Measurements from ENCODE around the gene ETDB.
"Not testable (repeated sequence)": the region's sequence is repeated elsewhere in the genome, so short reads cannot be mapped to it uniquely, and the experiment has no call there.

The ETDB gene

GRCh38 chrX:135099493-135099783, 20.9 kb downstream of the ETDB start:
- DNase-seq (ENCODE audit: insufficient read length, low spot score) = no peak
- no peak for TF ChIP-seq CTCF (IDR thresholded peaks at IDR 0.05; ENCODE audit: insufficient read depth, missing control alignments)
- FAIRE-seq = no peak

DNA sequence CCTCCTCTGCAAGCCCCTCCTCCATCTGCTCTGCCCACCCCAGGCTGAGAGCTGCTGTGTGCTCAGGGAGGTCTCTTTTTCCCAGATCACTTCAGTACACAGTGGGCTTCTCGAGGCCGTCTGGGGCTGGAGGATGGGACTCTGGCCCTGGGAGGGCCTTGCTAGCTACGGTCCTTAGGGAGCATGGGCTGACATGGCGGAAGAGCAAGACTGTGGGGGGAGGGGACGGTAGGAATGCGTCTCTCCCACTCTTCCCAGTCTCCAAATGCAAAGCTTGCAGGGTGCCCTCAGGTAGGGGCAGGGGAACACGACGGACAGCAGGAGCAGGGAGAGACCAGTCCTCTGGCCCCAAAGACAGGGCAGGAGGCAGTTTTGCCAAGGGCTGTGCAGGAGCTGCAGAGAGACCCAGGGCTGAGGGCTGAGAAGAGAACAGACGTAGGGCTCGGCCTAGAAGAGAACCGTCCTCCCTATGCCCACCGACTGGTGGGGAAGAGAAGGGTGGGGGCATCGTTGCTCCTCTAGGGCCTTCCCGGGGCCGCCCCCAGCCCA, 23.1 kb downstream of the ETDB start:
- not testable (repeated sequence) for FAIRE-seq; DNase-seq (ENCODE audit: insufficient read length, low spot score)

DNA sequence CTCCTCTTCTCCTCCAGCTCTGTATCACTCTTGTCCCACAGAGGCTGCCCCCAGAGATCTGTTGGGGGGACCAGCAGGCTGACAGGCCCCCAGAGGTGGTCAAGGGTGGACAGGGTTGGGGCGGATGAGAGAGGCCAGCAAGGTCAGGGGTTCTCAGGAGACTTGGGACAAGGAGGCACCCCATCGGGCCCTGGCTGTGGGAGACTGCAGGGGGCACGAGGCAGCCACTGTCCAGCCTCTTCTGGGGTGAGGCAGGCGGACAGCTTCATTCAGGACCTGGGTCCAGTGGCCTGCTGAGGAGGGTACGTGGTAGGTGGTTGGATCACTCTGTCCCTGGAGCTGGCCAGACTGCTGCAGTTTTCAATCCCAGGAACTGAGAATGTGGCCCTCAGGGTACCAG, 24.6 kb downstream of the ETDB start:
- TF ChIP-seq CTCF (IDR thresholded peaks at IDR 0.05; ENCODE audit: insufficient read depth, missing control alignments) = no peak
- DNase-seq (ENCODE audit: insufficient read length, low spot score) = no peak
- FAIRE-seq = no peak

- TF ChIP-seq CTCF (IDR thresholded peaks at IDR 0.05; ENCODE audit: insufficient read depth, missing control alignments) = no peak
These were observed 25.6 kb downstream of the ETDB start for GRCh38 chrX:135094726-135095125.

GRCh38 chrX:135089126-135089525, 31.2 kb downstream of the ETDB start:
- no peak for FAIRE-seq
- DNase-seq (ENCODE audit: insufficient read length, low spot score) = no peak
- TF ChIP-seq CTCF (IDR thresholded peaks at IDR 0.05; ENCODE audit: insufficient read depth, missing control alignments) = no peak

More at GRCh38 chrX:135094726-135095125, 25.6 kb downstream of the ETDB start:
- DNase-seq (ENCODE audit: insufficient read length, low spot score) (no peak), FAIRE-seq (no peak)

DNA sequence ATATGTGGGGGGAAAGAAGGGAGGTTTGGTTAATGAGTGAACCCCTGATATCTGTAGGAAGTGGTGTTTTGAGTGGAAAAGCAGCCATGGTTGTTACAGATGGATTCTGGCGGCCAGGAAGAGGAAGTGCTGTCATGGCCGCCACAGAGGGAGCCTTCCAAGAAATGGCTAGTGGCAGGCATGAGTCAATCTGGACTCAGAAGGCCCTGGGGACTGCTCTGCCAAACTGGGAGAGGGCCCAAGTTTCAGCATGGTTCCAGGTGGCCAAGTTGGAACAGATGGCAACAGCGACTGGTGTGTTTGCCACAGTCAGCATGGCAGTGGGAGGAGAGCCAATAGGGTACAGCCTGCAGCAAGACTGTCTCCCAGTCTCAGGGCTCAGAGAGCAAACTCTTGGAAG, 32.5 kb downstream of the ETDB start:
- TF ChIP-seq CTCF (IDR thresholded peaks at IDR 0.05; ENCODE audit: insufficient read depth, missing control alignments) = no peak
- DNase-seq (ENCODE audit: insufficient read length, low spot score) (no peak), FAIRE-seq (no peak)

DNA sequence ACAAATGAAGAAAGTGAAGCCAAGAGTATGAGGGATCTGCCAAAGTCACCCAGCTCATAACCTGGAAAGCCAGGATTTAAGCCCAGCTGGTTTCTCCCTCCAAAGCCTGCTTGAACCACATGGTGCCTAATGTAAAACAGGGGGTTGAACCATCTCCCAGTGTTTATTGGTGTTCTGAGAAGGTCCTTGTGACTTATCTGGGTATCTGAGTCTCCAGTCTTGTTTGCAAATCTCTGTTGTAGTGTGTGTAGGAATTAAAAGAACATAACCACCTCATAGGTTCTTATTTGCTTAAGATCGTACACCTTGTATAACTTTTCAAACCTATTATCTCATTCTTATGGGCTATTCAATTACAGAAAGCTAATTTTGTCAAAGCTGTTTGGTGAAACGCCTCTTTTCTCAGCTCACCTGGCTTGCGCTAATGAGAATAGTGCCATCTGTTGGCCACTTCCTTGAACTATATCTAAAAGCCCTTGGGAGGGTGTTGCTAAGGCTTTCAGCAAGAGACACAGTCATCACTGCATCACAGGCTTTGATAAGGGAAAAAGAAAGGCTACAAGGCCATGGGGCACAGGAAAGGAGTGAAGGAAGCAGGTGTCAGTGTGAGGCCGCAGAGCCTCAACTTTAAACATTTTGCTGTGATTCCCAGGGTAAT, 34.0 kb downstream of the ETDB start:
- FAIRE-seq (peak; percentile 81), DNase-seq (ENCODE audit: insufficient read length, low spot score) (no peak)
- TF ChIP-seq CTCF (IDR thresholded peaks at IDR 0.05; ENCODE audit: insufficient read depth, missing control alignments) = peak; percentile 64
